HS-5 (cell line): Measurements from ENCODE around the gene WWP2.
A peak's percentile ranks its signal among the peaks of the same experiment; 100 is the strongest.
"Not testable (repeated sequence)": the region's sequence is repeated elsewhere in the genome, so short reads cannot be mapped to it uniquely, and the experiment has no call there.

ENCODE experiments used
- DNase-seq: peaks from one replicate; pipeline ENCODE4 v3.0.0-alpha.2; 2012; ENCODE audit warnings: low read depth

The WWP2 gene

DNA sequence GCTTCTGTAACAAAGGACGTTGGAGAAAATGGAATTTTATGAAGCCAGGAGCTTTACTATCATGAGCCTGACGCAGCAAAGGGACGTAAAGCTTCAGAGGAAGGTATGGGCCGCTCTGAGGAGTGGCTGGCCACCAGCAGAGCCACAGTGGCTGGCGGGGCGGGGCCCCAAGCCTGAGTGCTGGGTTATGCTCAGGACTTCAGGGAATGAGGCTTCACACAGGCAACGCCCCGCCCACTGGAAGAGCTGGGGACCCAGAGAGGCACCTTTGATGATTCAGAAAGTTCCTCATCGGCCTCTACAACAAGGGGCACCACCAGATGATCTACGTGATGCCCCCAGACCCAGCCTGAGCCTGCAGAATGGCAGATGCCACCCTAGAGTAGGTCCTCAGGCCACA, 16.2 kb upstream of the WWP2 start:
- no peak for DNase-seq

DNA sequence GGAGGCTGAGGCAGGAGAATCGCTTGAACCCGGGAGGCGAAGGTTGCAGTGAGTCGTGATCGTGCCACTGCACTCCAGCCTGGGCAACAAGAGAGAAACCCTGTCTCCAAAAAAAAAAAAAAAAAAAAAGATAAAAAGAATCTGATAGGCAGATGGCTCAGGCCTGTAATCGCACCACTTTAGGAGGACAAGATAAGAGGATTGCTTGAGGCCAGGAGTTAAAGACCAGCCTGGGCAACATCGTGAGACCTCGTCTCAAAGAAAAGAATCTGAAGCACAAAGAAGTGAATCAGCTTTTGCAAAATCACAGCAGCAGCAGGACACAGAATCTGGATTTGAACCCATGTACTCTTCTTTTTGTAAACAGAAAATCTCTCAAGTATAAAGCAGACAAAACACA, 15.0 kb upstream of the WWP2 start:
- no peak for DNase-seq

DNA sequence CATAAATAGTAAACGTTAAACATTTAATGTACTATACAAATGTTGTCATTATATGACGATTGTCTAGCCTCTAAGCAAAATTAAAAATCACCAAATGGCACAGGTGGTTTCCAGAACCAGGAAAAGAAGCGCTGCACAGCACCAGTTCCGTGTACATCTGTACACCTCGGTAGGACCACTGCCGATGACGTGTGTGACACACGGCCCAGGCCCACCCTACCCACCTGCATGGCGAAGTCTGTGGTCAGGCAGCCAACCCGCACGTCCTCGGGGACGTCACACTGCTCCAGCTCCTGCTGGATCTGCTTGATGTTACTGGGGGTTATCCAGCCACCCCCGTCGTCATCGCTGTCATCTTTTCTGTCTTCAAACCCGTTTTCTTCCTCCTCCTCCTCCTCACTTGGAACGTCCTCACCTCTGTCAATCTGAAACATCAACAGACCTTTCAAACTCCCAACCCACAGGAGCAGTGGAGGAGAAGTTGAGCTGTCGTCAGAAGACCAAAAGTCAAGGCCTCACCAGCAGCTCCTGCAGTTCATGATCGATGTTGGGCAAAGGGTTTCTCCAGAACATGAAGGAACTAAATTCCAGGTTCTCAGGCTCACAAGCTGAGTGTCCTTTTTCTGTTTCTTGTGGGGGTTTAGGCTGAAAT, 13.3 kb upstream of the WWP2 start:
- no peak for DNase-seq

DNA sequence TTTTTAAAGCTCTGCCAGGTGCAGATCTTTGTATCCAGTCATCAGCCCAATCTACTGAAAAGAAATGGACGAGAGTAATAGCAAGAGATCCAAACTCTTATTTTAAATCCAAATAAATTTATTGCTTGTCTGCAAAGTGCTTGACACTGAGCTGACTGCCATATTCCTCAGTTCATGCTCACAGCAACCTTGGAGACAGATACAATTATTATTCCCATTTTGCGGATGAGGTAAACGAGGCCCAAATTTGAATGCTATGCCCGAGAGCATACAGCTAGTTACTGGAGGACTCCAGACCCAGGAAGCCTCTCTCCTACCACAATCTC, 8.0 kb upstream of the WWP2 start:
- no peak for DNase-seq

DNA sequence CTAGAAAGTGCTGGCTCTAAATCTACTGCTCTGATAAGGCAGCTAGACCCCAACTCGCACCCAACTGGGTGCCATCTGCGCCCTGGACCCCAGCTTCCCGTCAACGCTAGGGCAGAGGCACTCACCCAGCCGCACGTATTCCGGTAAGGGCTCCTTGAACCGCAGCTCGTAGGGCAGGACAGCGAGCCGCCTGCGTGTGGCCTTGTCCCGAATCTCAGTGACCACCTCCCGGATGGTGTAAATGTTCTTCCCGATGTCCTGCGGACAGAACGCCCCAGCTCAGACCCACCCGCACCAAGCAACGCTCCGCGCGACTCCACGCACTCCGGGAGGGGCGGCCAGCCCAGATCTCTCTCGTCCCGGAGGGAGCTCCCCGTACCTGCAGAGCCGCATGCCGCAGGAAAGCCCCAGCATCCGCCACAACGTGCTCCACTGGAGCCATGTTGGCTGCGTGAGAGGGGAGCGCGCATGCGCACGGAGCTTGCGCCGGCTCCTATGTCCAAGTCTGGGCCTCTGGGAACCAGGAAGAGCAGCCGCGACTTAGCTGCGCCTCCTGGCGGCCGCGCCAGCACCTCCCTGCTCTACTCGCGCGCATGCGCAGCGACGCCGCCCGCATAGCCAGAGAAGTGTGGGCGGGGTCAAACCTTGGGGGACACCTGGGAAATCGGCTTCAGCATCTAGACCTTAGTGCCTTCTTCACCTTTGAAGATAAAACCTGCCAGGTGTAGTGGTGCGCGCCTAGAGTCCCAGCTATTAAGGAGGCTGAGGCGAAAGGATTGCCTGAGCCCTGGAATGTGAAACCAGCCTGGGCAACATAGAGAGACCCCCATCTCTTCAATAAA, 7.4 kb upstream of the WWP2 start, which contains the start of gene NOB1:
Gene NOB1 (minus strand): TSS at position 458 of the 842 bp plus-strand sequence. CDS start 16 bp downstream, at position 442.
- DNase-seq, result peak; percentile 91

DNA sequence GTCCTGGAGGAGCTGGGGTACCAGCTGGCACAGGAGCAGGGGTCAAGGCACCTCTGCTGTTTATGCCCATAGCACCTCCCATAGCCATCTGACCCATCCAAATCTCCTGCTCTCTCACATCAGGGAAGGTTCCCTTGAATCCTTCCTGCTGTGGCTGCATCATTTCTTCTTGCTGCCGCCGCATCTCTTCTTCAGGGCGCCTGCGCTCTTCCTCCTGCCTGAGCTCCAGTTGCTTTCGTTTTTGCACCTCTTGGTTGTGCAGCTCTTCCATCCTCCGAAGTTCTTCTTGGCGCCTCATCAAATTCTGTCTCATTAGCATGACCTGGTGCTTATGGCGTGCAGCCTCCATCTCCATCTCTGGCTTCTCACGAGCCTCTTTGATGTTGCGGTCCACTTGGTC, 5.4 kb upstream of the WWP2 start:
- no peak for DNase-seq

DNA sequence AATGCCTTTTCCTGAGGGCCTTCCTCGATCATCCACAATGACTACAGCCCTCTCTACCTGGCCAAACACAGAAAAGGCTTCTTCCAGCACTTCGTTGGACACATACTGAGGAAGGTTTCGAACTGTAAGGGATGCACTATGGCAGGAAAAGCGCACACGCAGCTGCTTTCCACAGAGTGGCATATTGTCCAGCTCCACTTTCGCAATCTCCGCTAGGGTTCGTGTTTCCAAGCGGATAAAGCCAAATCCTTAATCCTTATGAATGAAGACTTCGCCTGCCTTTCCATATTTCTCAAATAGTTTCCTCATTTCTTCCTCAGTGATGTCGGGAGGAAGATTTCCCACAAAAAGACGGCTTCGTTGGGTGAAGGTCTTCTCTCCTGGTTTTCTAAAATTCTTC, 4.8 kb upstream of the WWP2 start:
- not testable (repeated sequence) for DNase-seq

DNA sequence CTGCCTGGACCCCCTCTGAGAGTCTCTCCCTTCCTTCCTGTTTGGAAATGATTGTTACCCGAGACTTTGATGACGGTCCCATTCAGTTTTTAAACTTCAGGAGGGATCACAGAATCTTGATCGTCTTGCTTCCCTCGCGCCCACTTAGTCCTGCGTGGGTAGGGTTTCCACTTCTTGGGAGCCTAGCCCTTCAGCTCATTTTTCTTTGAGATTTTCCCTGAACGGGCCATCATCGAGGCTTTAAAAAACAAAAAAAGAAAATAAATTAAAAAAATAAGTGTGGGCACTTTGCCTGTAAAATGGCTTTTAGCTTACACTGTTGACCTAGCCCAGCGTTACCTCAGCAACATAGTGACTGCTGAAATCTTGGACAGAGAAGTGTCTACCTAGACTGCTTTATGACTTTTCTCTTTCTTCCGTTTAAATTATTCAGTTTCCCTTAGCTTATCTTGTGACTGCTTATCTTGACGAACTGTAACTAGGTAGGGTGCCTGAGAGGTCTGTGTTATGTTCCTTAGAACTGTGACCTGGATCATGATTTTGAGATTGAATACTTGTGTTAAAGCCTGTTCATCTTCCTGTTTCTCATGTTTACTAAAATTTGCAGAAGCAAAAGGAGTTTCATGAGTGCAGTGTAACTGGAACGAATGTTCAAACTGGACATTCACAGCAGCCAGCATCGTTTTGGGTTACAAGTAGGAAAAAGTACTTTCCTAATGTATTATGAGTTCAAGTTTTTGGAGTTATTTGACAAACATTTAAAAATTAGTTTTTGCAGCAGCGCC, 874 bp downstream of the WWP2 start:
- no peak for DNase-seq

DNA sequence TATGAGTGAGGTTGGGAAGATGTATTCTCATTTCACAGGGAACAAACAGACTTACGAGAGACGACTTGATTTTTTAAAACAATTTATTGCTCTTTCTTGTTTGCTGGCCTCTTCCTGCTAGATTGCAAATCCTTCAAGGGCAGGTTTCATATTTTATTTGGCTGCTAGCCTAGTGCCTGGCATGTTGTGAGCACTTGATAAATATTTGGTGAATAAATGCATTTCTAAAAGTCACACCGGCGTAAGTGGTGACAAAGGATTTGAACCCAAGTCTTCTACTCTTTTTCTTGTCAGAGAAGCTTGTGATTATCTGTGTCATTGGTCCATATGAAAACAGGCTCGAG, 1.4 kb downstream of the WWP2 start:
- DNase-seq, result no peak

DNA sequence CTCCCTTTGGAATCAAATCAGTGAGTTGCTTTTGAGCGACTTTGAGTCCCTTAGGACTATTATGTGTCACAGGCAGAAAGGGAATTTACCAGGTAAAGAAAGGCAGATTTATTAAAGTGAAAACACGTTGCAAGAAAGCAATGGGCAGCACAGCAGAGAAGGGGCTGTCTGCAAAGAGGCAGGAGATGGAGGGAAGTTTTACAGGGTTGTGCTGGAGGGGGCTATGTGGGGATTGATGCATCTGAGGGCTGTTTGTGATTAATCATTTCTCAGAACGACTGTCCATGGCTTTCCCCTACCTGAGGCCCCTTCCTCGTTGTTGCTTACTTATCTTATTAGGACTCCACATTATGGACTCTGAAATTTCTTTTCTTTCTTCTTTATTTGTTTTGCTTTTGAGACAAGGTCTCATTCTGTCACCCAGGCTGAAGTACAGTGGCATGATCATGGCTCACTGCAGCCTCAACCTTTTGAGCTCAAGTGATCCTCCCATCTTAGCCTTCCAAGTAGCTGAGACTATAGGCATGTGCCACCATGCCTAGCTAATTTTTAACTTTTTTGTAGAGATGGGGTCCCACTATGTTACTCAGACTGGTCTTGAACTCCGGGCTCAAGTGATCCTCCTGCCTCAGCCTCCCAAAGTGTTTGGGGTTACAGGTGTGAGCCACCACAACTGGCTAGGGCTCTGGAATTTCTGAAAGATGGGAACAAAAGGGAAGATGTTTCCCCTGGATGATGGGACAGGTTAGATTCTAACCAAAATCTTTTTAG, 5.5 kb downstream of the WWP2 start:
- DNase-seq, result no peak

DNA sequence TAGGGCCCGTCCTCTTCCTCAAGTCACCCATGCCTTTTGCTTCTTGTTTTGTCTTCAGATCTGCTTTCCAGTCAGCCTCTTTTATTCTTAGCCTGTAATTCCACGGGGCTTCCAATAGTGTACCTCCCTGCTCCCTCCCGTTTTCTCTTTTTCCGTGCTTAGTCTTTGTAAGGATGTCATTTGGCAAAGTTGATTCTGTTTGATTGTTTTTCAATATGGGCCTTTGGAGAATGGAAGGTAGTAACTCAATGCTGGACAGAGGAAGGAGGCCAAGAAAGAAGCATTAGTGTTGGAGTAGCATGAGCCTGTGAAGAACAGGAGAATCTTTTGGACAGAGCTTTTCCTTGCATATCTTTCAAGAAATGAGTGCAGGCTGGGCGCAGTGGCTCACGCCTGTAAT, 6.5 kb downstream of the WWP2 start:
- DNase-seq, result no peak

DNA sequence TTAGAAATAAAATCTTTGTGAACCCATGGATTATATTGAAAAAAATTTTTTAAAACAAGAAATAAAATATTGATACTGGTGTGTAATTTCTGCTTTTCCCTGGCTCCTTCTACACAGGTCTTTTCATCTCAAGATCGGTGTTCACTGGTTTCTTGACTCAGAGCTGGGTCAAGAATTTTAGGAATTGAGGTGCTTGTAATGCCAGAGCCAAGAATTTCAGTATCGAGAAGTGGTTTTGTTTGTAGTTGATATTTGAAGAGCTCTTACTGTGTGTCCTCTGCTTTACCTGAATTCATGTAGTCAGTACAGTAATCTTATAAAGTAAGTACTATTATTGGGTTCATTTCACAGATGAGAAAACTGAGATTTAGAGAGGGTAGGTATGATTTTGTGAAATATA, 7.3 kb downstream of the WWP2 start:
- DNase-seq, result no peak

DNA sequence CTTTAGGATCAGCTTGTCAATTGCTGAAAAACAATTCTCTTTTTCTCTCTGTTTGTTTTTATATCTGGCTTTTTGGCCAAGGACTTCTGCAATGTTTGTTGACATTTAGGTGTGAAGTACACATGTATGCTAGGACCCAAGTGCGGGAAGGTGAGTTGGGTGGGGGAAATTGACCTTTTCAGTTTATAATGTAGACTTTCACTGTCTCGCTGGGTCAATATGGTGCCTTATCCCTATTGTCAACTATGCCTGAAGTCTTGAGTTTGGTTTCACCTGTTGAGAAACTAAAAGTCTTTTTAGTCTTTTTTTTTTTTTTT, 9.5 kb downstream of the WWP2 start:
- no peak for DNase-seq

DNA sequence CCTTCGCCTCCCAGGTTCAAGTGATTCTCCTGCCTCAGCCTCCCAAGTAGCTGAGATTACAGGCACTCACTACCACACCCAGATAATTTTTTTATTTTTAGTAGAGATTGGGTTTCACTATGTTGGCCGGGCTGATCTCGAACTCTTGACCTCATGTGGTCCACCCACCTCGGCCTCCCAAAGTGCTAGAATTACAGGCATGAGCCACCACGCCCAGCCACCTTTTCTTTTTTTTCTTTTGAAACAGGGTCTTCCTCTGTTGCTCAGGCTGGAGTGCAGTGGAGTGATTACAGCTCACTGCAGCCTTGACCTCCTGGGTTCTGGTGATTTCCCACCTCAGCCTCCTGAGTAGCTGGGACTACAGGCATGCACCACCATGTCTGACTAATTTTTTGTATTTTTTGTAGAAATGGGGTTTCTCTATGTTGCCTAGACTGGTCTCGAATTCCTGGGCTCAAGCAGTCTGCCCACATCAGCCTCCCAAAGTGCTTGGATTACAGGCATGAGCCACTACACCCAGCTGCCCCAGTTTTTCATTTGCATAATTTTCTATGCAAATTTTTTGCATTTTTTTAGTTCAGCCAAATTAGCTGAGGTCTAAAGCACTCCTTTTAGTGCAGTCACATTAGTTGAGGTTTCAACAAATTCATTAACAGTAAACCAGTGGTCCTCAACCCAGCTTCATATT, 11.3 kb downstream of the WWP2 start:
- no peak for DNase-seq

DNA sequence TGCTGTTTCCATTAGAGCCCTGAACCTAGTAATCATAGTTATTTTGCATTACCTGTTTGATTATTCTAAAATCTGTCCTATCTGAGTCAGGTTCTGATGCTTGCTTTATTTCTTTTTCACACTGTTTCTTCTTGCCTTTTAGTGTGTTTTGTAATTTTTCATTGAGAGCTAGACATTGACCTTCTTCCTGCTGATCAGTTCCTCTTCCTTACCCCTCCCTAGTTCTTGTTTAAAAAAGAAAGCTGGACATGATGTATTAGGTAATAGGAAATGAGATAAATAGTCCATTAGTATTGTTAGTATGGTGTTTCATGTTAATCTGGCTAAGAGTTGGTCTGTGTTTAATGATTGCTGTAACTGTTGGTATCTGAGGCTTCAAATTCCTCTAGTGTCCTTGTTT, 13.4 kb downstream of the WWP2 start:
- DNase-seq, result no peak

DNA sequence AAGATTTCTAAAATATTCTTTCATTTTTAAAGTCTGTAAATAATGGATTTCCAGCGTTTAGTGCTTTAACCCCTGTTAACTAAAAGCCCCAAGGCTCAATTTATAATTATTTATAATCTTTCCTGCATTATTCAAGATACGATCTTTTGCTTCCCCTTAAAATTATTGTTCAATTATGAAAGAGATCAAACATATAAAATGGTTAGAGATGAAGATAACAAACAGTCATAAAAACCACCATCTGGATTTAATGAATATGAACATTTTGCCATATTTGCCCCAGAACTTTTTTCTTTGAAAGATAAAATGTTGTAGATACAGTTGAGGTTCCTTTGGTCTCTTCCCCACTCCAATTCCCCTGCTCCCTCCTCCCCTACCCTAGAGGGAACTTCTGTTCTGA, 17.6 kb downstream of the WWP2 start:
- DNase-seq, result no peak

DNA sequence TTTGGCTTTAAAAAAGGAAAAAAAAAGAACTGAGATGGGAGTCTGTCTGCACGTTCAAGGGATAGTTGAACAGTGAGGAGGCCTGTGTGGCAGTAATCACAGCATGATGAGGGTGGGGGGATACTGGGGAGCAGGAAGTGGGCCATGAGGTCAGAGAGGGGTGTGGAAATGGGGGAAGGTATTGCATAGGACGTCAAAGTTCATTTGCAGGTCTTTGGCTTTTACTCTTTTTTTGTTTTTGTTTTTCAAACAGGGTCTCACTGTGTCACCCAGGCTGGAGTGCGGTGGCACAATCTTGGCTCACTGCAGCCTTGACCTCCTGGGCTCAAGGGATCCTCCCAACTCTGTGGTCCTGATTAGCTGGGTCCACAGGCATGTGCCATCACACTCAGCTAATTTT, 19.0 kb downstream of the WWP2 start:
- no peak for DNase-seq

DNA sequence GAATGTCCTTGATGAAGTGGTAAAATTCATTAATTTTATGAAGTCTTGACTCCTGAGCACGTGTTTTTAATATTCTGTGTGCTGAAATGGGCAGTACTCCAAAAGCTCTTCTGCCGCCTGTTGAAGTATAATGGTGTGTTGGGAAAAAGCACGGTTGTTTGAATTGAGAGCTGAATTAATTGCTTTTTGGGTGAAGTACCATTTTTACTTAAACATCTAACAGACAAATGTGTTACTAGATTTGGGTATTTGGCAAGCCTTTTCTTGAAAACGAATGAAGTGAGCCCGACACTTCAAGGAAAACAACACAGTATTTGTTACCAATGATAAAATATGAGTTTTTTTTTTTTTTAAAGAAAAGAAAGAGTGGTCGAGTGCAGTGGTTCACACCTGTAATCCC, 22.5 kb downstream of the WWP2 start:
- no peak for DNase-seq

DNA sequence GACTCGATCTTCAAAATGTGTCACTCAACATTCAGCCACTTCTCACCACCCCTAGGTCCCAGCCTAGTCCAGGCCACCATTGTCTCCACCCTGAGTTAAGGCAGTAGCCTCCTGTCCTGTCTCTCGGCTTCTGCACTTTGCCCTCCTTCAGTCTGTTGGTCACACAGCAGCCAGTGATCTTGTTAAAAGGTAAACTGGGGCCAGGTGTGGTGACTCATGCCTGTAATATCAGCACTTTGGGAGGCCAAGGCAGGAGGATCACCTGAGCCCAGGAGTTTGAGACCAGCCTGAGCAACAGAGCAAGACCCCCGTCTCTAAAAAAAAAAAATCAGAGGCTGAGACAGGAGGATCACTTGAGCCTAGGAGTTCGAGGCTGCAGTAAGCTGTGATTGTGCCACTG, 25.8 kb downstream of the WWP2 start:
- no peak for DNase-seq

DNA sequence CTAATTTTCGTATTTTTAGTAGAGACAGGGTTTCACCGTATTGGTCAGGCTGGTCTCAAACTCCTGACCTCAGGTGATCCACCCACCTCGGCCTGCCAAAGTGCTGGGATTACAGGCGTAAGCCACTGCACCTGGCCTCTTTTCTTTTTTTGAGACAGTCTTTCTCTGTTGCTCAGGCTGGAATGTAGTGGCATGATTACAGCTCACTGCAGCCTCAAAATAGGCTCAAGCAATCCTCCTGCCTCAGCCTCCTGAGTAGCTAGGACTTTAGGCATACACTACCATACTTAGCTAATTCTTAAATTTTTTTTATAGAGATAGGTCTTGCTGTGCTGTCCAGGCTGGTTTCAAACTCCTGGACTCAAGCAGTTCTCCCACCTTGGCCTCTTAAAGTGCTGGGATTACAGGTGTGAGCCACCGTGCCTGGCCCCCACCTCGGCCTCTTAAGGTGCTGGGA, 29.3 kb downstream of the WWP2 start:
- DNase-seq, result not testable (repeated sequence)

DNA sequence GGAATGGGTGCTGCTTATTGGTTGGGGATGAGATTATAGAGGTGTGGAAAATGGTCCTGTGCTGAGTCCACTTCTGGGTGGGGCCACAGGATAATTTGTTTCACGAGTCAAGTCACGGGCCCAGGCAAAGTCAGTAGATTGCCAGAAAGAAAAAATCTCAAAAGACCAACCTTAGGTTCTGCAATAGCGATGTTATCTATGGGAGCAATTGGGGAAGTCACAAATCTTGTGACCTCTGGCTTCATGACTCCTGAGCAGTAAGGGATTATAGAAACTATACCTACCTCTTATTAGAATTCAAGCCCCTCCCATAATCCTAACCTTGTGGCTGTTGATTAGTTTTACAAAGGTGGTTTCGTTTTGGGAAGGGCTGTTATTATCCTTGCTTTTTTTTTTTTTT, 31.4 kb downstream of the WWP2 start:
- DNase-seq, result no peak

DNA sequence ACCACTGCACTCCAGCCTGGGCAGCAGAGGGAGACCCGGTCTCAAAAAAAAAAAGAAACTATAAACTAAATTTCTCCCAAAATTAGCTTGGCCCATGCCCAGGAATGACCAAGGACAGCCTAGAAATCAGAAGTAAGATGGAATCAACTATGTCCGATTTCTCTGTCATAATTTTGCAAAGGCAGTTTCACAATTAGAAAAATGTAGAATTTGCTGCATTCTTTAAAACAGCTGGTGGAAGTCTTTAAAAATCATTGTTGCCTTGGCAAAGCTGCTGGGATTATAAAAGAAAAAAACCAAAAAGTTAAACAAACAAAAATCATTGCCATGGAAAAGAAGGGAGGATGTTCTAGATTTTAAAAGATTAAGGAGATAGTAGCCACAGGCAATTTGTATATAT, 32.4 kb downstream of the WWP2 start:
- DNase-seq, result no peak
